Astrocyte (in vitro differentiated cells and primary cell): ENCODE measurements around the gene SMAD7. TPM values are rescaled to one million over a fixed set of nuclear protein-coding genes. Genes with fewer than 3 reads are reported as not detected.

Source experiments
- DNase-seq: peaks from one replicate; pipeline ENCODE4 v3.0.0-alpha.2; 2010; ENCODE audit warnings: low read depth
- FAIRE-seq: peaks from 2 replicates; lab custom pipeline; 2011; peaks lifted over from hg19 to GRCh38; lab: Jason Lieb, UNC
- H2AFZ ChIP-seq: 2 replicates; pipeline ENCODE4 v1.6.0; 2012; ENCODE audit warnings: low read depth, low read length, inconsistent platforms
- H3K27ac ChIP-seq: 2 replicates; pipeline ENCODE4 v1.5.1; 2011; ENCODE audit warnings: low read depth, low read length, inconsistent platforms
- H3K27me3 ChIP-seq: 2 replicates; pipeline ENCODE4 v1.6.0; 2011; ENCODE audit warnings: low read length, inconsistent platforms; ENCODE audit not compliant: insufficient read depth
- H3K36me3 ChIP-seq: 2 replicates; pipeline ENCODE4 v1.5.1; 2011; ENCODE audit warnings: low read length, inconsistent platforms; ENCODE audit not compliant: insufficient read depth
- H3K4me1 ChIP-seq: 2 replicates; pipeline ENCODE4 v1.5.1; 2011; ENCODE audit warnings: low read length, inconsistent platforms; ENCODE audit not compliant: insufficient read depth
- H3K4me2 ChIP-seq: 2 replicates; pipeline ENCODE4 v1.6.0; 2012; ENCODE audit warnings: low read length, inconsistent platforms
- H3K4me3 ChIP-seq: 2 replicates; pipeline ENCODE4 v1.5.1; 2011; ENCODE audit warnings: low read depth, mild to moderate bottlenecking, low read length, inconsistent platforms; ENCODE audit not compliant: insufficient read depth
- H3K79me2 ChIP-seq: 2 replicates; pipeline ENCODE4 v1.6.0; 2012; ENCODE audit warnings: mild to moderate bottlenecking, low read length, inconsistent platforms; ENCODE audit not compliant: insufficient read depth
- H3K9ac ChIP-seq: 2 replicates; pipeline ENCODE4 v1.6.0; 2012; ENCODE audit warnings: mild to moderate bottlenecking, low read length, inconsistent platforms
- H3K9me3 ChIP-seq: 2 replicates; pipeline ENCODE4 v1.5.1; 2012; ENCODE audit warnings: low read depth, mild to moderate bottlenecking, low read length, inconsistent platforms; ENCODE audit not compliant: insufficient read depth
- H4K20me1 ChIP-seq: 2 replicates; pipeline ENCODE4 v1.6.0; 2012; ENCODE audit warnings: low read length, inconsistent platforms; ENCODE audit not compliant: insufficient read depth
- H3K27ac Mint-ChIP-seq: one replicate; pipeline ENCODE4 v1.8.0; 2021; ENCODE audit warnings: mild to moderate bottlenecking, mixed read lengths; ENCODE audit not compliant: unreplicated experiment
- H3K27me3 Mint-ChIP-seq: one replicate; pipeline ENCODE4 v1.8.0; 2021; ENCODE audit warnings: low read depth, mixed read lengths; ENCODE audit not compliant: unreplicated experiment
- H3K36me3 Mint-ChIP-seq: one replicate; pipeline ENCODE4 v1.8.0; 2021; ENCODE audit warnings: low read depth, mixed read lengths; ENCODE audit not compliant: unreplicated experiment
- H3K4me1 Mint-ChIP-seq: one replicate; pipeline ENCODE4 v1.8.0; 2021; ENCODE audit warnings: low read depth, mixed read lengths; ENCODE audit not compliant: unreplicated experiment
- H3K4me3 Mint-ChIP-seq: one replicate; pipeline ENCODE4 v1.8.0; 2021; ENCODE audit warnings: mild to moderate bottlenecking, moderate library complexity, mixed read lengths; ENCODE audit not compliant: unreplicated experiment
- H3K9me3 Mint-ChIP-seq: one replicate; pipeline ENCODE4 v1.8.0; 2021; ENCODE audit warnings: mild to moderate bottlenecking, mixed read lengths; ENCODE audit not compliant: unreplicated experiment
- CTCF ChIP-seq: IDR thresholded peaks from 2 replicates; pipeline ENCODE4 v1.5.1; 2011; ENCODE audit warnings: low read depth, mild to moderate bottlenecking, inconsistent platforms, low read length, moderate library complexity; ENCODE audit not compliant: insufficient read depth
- EZH2 ChIP-seq: IDR thresholded peaks from 2 replicates; pipeline ENCODE4 v1.6.1; 2012; ENCODE audit warnings: mild to moderate bottlenecking, low read length, inconsistent platforms; ENCODE audit not compliant: insufficient read depth
- total RNA-seq: library from RNA; stranded (reverse); gene quantifications from 2 replicates; pipeline ENCODE4 v1.2.1, GENCODE V29; 2021

The SMAD7 gene
- total RNA-seq, 1 donor from 2014 or later, result 62.9 TPM

- Histone ChIP-seq H4K20me1 (no peaks in the 10 kb centered on the region), H3K9me3 (no peaks in the 10 kb centered on the region), H3K79me2 (no peaks in the 10 kb centered on the region), H2AFZ (no peak overlapping the region), H3K9ac (no peak overlapping the region), H3K27me3 (no peaks in the 10 kb centered on the region), H3K4me1 (no peaks in the 10 kb centered on the region), H3K27ac (no peak overlapping the region), H3K36me3 (no peaks in the 10 kb centered on the region), H3K4me2 (no peak overlapping the region), H3K4me3 (no peak overlapping the region)
- FAIRE-seq (no peak), DNase-seq (no peak)
- H3K27ac Mint-ChIP-seq, result no peak overlapping the region
- peaks cover 7% of the 10 kb centered on the region for H3K4me1 Mint-ChIP-seq
- no peaks in the 10 kb centered on the region for H3K36me3 Mint-ChIP-seq
- TF ChIP-seq CTCF, result no peak
- no peak for TF ChIP-seq EZH2
- H3K27me3 Mint-ChIP-seq, result peaks cover 19% of the 10 kb centered on the region
- no peak overlapping the region for H3K4me3 Mint-ChIP-seq
- peaks cover 2% of the 10 kb centered on the region for H3K9me3 Mint-ChIP-seq
Observed at GRCh38 chr18:48884771-48885170, 66.0 kb downstream of the SMAD7 start.

- no peaks in the 10 kb centered on the region for H3K4me1 ChIP-seq
- Mint-ChIP-seq H3K27ac (no peak overlapping the region), H3K4me3 (no peak overlapping the region), H3K36me3 (no peaks in the 10 kb centered on the region), H3K27me3 (peaks cover 19% of the 10 kb centered on the region), H3K9me3 (peaks cover 2% of the 10 kb centered on the region), H3K4me1 (peaks cover 4% of the 10 kb centered on the region)
- no peak overlapping the region for H3K9ac ChIP-seq
- TF ChIP-seq EZH2 (no peak), CTCF (no peak)
- DNase-seq (no peak), FAIRE-seq (no peak)
- H3K9me3 ChIP-seq, result no peaks in the 10 kb centered on the region
- H2AFZ ChIP-seq, result no peak overlapping the region
- H3K4me2 ChIP-seq, result no peak overlapping the region
- H3K36me3 ChIP-seq, result no peaks in the 10 kb centered on the region
- no peak overlapping the region for H3K4me3 ChIP-seq
- no peaks in the 10 kb centered on the region for H3K79me2 ChIP-seq
- H3K27ac ChIP-seq, result no peak overlapping the region
- no peaks in the 10 kb centered on the region for H3K27me3 ChIP-seq
- no peaks in the 10 kb centered on the region for H4K20me1 ChIP-seq
Observed at GRCh38 chr18:48884306-48884705, 66.5 kb downstream of the SMAD7 start.

- H2AFZ ChIP-seq, result no peak overlapping the region
- H3K27ac ChIP-seq, result no peak overlapping the region
- no peaks in the 10 kb centered on the region for H4K20me1 ChIP-seq
- Mint-ChIP-seq H3K27ac (no peak overlapping the region), H3K4me3 (no peak overlapping the region), H3K36me3 (no peaks in the 10 kb centered on the region), H3K9me3 (peaks cover 2% of the 10 kb centered on the region), H3K4me1 (peaks cover 9% of the 10 kb centered on the region), H3K27me3 (peaks cover 19% of the 10 kb centered on the region)
- H3K4me1 ChIP-seq, result peaks cover 11% of the 10 kb centered on the region
- no peak overlapping the region for H3K4me2 ChIP-seq
- no peaks in the 10 kb centered on the region for H3K27me3 ChIP-seq
- DNase-seq (no peak), FAIRE-seq (no peak)
- H3K9ac ChIP-seq, result no peak overlapping the region
- no peaks in the 10 kb centered on the region for H3K36me3 ChIP-seq
- H3K79me2 ChIP-seq, result no peaks in the 10 kb centered on the region
- H3K9me3 ChIP-seq, result no peaks in the 10 kb centered on the region
- TF ChIP-seq EZH2 (no peak), CTCF (no peak)
- H3K4me3 ChIP-seq, result no peak overlapping the region
Observed at GRCh38 chr18:48882379-48882778, 68.4 kb downstream of the SMAD7 start.
